GM12878 (cell line): Measurements from ENCODE around the gene SF3B4. TPM values are rescaled to one million over a fixed set of nuclear protein-coding genes. Genes with fewer than 3 reads are reported as not detected.

Experiments used
- ATAC-seq: fragments of 200-7000 bp; cut with Tn5 transposase; 3 replicates; pipeline ENCODE4 v1.9.1; 2020; ENCODE audit warnings: mild to moderate bottlenecking, moderate library complexity
- BruUV-seq: library from RNA; stranded (reverse); fragments of 400-500 nt; replicated peaks from 2 replicates; lab custom pipeline; 2021; lab: Mats Ljungman, UMichigan
- CTCF ChIA-PET: fragments of 300-600 bp; sonication (Branson Sonifier 250); formaldehyde crosslinking; extraction: SDS; loops from one replicate; lab custom pipeline; 2021; ENCODE audit warnings: inconsistent platforms; lab: Yijun Ruan, JAX
- POLR2A ChIA-PET: fragments of 350-600 bp; formaldehyde crosslinking; extraction: SDS; loops from one replicate; lab custom pipeline; 2021; ENCODE audit warnings: inconsistent platforms; lab: Charles Lee
- RAD21 ChIA-PET: fragments of 300-600 bp; sonication (Branson Sonifier 250); formaldehyde crosslinking; loops from one replicate; lab custom pipeline; 2023; ENCODE audit warnings: antibody characterized with exemption; ENCODE audit not compliant: unreplicated experiment; lab: Charles Lee
- SMC1A ChIA-PET: fragments of 300-600 bp; sonication (Branson Sonifier 250); formaldehyde crosslinking; loops from one replicate; lab custom pipeline; 2023; ENCODE audit not compliant: unreplicated experiment, uncharacterized antibody; lab: Charles Lee
- DNase-seq: peaks from one replicate; pipeline ENCODE4 v3.0.0-alpha.2; 2011; ENCODE audit warnings: low read depth, low spot score
- FAIRE-seq: peaks from 3 replicates; lab custom pipeline; 2011; peaks lifted over from hg19 to GRCh38; lab: Jason Lieb, UNC
- H2AFZ ChIP-seq: 2 replicates; pipeline ENCODE4 v1.6.0; 2011; ENCODE audit warnings: low read depth, low read length, control low read depth; ENCODE audit not compliant: control insufficient read depth
- H3K27ac ChIP-seq: 2 replicates; pipeline ENCODE4 v1.5.1; 2011; ENCODE audit warnings: control low read depth; ENCODE audit not compliant: control insufficient read depth, insufficient read depth
- H3K27me3 ChIP-seq, 2 experiments: replicated peaks in 1 of 2; 2 replicates each; pipeline versions ENCODE4 v1.6.0 to v1.6.1; 2011; ENCODE audit warnings: low read length in 1 of 2; ENCODE audit not compliant: control insufficient read depth in 2 of 2, insufficient read depth in 2 of 2
- H3K36me3 ChIP-seq, 2 experiments: 2 replicates each; pipeline ENCODE4 v1.5.1; 2011; ENCODE audit warnings: low read length in 1 of 2; ENCODE audit not compliant: control insufficient read depth in 2 of 2, insufficient read depth in 2 of 2
- H3K4me1 ChIP-seq: 2 replicates; pipeline ENCODE4 v1.6.1; 2011; ENCODE audit warnings: mild to moderate bottlenecking, low read length, moderate library complexity, mixed read lengths; ENCODE audit not compliant: control insufficient read depth, insufficient read depth
- H3K4me2 ChIP-seq: 2 replicates; pipeline ENCODE4 v1.6.0; 2011; ENCODE audit warnings: control low read depth; ENCODE audit not compliant: control insufficient read depth, insufficient read depth
- H3K4me3 ChIP-seq: fragments of 200-600 bp; sonication (generic); 2 replicates; pipeline ENCODE4 v1.5.1; 2016
- H3K79me2 ChIP-seq: 2 replicates; pipeline ENCODE4 v1.6.0; 2011; ENCODE audit warnings: low read length; ENCODE audit not compliant: control insufficient read depth, insufficient read depth
- H3K9ac ChIP-seq: 2 replicates; pipeline ENCODE4 v1.8.0; 2011; ENCODE audit warnings: low read length, control low read depth, mixed read lengths; ENCODE audit not compliant: control insufficient read depth, insufficient read depth
- H3K9me3 ChIP-seq: replicated peaks from 3 replicates; pipeline ENCODE4 v1.5.1; 2011; ENCODE audit warnings: mild to moderate bottlenecking, low read length; ENCODE audit not compliant: control insufficient read depth, insufficient read depth
- H4K20me1 ChIP-seq: 2 replicates; pipeline ENCODE4 v1.6.0; 2011; ENCODE audit not compliant: control insufficient read depth, insufficient read depth
- ATF7 ChIP-seq: fragments of 450-650 bp; IDR thresholded peaks from 2 replicates; pipeline ENCODE4 v1.6.1; 2016; ENCODE audit warnings: low read depth, mild to moderate bottlenecking
- E4F1 ChIP-seq: fragments of 450-650 bp; IDR thresholded peaks from 2 replicates; pipeline ENCODE4 v1.6.1; 2018; ENCODE audit warnings: borderline replicate concordance, mild to moderate bottlenecking; ENCODE audit not compliant: partially characterized antibody
- ELK1 ChIP-seq: IDR thresholded peaks from 2 replicates; pipeline ENCODE4 v1.6.1; 2012; ENCODE audit warnings: low read depth, low read length, improper control_type of control experiment
- FOS ChIP-seq: IDR thresholded peaks from 3 replicates; pipeline ENCODE4 v1.6.1; 2011; ENCODE audit warnings: borderline replicate concordance; ENCODE audit not compliant: insufficient read length; ENCODE audit errors: extremely low read depth
- FOXM1 ChIP-seq: IDR thresholded peaks from 2 replicates; pipeline ENCODE4 v1.6.1; 2012; ENCODE audit warnings: low read depth, mild to moderate bottlenecking, inconsistent platforms, low read length, moderate library complexity
- HSF1 ChIP-seq: fragments of 150-350 bp; IDR thresholded peaks from 2 replicates; pipeline ENCODE4 v1.6.1; 2014; ENCODE audit warnings: mild to moderate bottlenecking, low read depth, low read length
- MAX ChIP-seq: IDR thresholded peaks from 2 replicates; pipeline ENCODE4 v1.6.1; 2012; ENCODE audit warnings: low read depth, low read length, improper control_type of control experiment
- MEF2B ChIP-seq: fragments of 450-650 bp; IDR thresholded peaks from 2 replicates; pipeline ENCODE4 v1.6.1; 2018; ENCODE audit warnings: mild to moderate bottlenecking, moderate library complexity; ENCODE audit not compliant: partially characterized antibody, poor library complexity, severe bottlenecking
- MTA3 ChIP-seq: IDR thresholded peaks from 2 replicates; pipeline ENCODE4 v1.6.1; 2012; ENCODE audit warnings: low read length, inconsistent platforms, borderline replicate concordance
- MXI1 ChIP-seq: fragments of 150-350 bp; IDR thresholded peaks from 2 replicates; pipeline ENCODE4 v1.6.1; 2011; ENCODE audit warnings: low read depth, mild to moderate bottlenecking, inconsistent platforms, low read length, improper control_type of control experiment
- NR2F1 ChIP-seq: fragments of 450-650 bp; conservative IDR thresholded peaks from 2 replicates; pipeline ENCODE4 v1.6.1; 2017; ENCODE audit warnings: mild to moderate bottlenecking
- RB1 ChIP-seq: fragments of 450-650 bp; formaldehyde crosslinking; IDR thresholded peaks from 2 replicates; pipeline ENCODE4 v1.6.1; 2017; ENCODE audit warnings: mild to moderate bottlenecking, borderline replicate concordance
- TAF1 ChIP-seq: IDR thresholded peaks from 2 replicates; pipeline ENCODE4 v1.6.1; 2011; ENCODE audit warnings: mild to moderate bottlenecking, low read depth, low read length, borderline replicate concordance
- TCF7 ChIP-seq: IDR thresholded peaks from 2 replicates; pipeline ENCODE4 v1.6.1; 2014; ENCODE audit warnings: antibody characterized with exemption, borderline replicate concordance
- ZSCAN29 ChIP-seq: fragments of 450-650 bp; IDR thresholded peaks from 2 replicates; pipeline ENCODE4 v1.6.1; 2017; ENCODE audit warnings: mild to moderate bottlenecking, moderate library complexity
- WGBS: methylation state at CpG from one replicate; pipeline ENCODE4 v1.1.6; 2016; ENCODE audit warnings: low lambda C conversion rate; ENCODE audit not compliant: insufficient replicate concordance, insufficient coverage; ENCODE audit errors: missing lambda C conversion rate; 5-methylcytosine and 5-hydroxymethylcytosine counted together
- in situ Hi-C: fragments of 300-500 bp; cut with MboI; formaldehyde crosslinking; loops from 9 replicates; pipeline ENCODE4 v1.14.3; 2018; ENCODE audit warnings: mixed read lengths
- intact Hi-C: fragments of 100-400 bp; cut with micrococcal nuclease; formaldehyde crosslinking; loops from one replicate; pipeline ENCODE4 v1.14.2; 2022; ENCODE audit not compliant: unreplicated experiment
- polyA plus RNA-seq, 11 experiments: library from polyadenylated mRNA; depleted of rRNA in 4 of 11; unstranded in 6 of 11; stranded (reverse) in 5 of 11; fragments of >200 nt; fragmentation: Nextera tagmentation in 4 of 11; fragmentation: Illumina TruSeq in 1 of 11; extraction: Ambion mirVana in 4 of 11; extraction: Trizol in 1 of 11; gene quantifications; 1 replicate in 1 of 11; 2 replicates in 10 of 11; pipeline versions ENCODE4 v1.2.1 to v1.2.3, GENCODE V29; 2011 to 2016; ENCODE audit warnings: inconsistent platforms in 2 of 11, missing spikeins in 2 of 11, low read depth in 1 of 11
- total RNA-seq, 4 experiments: library from RNA; depleted of rRNA in 3 of 4; stranded (reverse); fragments of >200 nt in 3 of 4; fragmentation: Illumina TruSeq in 1 of 4; extraction: Trizol in 1 of 4; gene quantifications; 2 replicates each; pipeline versions ENCODE4 v1.2.1 to v1.2.3, GENCODE V29; 2013 to 2021
- TF ChIP-seq, protein P1 (sequence below): fragments of 450-650 bp; IDR thresholded peaks from 2 replicates; pipeline ENCODE4 v1.6.1; 2017; ENCODE audit warnings: mild to moderate bottlenecking, low read depth, inconsistent platforms; ENCODE audit not compliant: poor library complexity, severe bottlenecking

The SF3B4 gene
- total and polyA plus RNA-seq, 10 of the 15 experiments (the other 5 are each of a cell fraction or from before 2014, with no cell fraction given), result 1.9 to 146 (median 27.5) TPM

GRCh38 chr1:149914545-149914944, 13.1 kb downstream of the SF3B4 start (continued):
- TF ChIP-seq ELK1, result no peak

DNA sequence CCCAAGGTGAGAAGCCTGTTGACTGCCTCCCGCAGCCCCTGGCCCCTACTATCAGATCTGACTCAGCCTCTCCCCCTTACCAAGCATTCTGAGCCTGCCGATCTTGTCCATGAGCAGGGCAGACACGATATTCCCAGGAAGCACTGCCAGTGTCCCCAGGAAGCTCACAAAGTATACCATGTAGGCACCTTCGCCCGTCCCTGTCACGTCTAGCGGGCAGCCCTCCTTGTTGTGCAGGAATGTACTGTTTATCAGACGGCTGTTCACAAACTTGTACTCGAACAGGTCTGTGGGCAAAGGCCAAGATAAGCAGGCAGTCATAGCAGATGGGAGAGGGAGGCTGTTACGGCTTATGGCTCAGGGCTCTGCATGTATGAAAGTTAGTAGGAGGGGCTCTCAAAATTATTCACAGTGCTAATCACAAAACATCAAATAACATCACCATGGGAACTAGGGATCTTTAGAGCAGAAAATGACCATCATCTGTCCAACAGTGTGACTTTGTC, 21.0 kb downstream of the SF3B4 start:
- no peak overlapping the region for H3K27ac ChIP-seq
- intact Hi-C loops, result no loop called here
- ChIA-PET RAD21 (no interaction called here), POLR2A (interaction anchor here (0.5 kb wide), 1 partner anchor 468 kb away, joined by 3 read pairs; no protein-coding TSS in a partner anchor), CTCF (no interaction called here)
- H3K36me3 ChIP-seq, result no peaks in the 10 kb centered on the region
- FAIRE-seq (no peak), DNase-seq (no peak), ATAC-seq (no peak)
- no peaks in the 10 kb centered on the region for H3K79me2 ChIP-seq
- no peaks in the 10 kb centered on the region for H3K4me1 ChIP-seq
- H2AFZ ChIP-seq, result no peak overlapping the region
- 52% methylated on average over 10 of the region's 10 CpGs for WGBS
- H3K27me3 ChIP-seq, result no peaks in the 10 kb centered on the region
- no TSS peak for BruUV-seq
- no peak for TF ChIP-seq FOS
- TF ChIP-seq MXI1, result no peak
- TF ChIP-seq TCF7, result no peak
- TF ChIP-seq ATF7, result no peak
- TF ChIP-seq MEF2B, result no peak
- TF ChIP-seq FOXM1, result no peak
- TF ChIP-seq NR2F1, result no peak
- TF ChIP-seq MAX, result no peak
- no peak for TF ChIP-seq E4F1
- TF ChIP-seq HSF1, result no peak
- no peak for TF ChIP-seq MTA3
- TF ChIP-seq ZSCAN29, result no peak
- TF ChIP-seq, protein P1, sequence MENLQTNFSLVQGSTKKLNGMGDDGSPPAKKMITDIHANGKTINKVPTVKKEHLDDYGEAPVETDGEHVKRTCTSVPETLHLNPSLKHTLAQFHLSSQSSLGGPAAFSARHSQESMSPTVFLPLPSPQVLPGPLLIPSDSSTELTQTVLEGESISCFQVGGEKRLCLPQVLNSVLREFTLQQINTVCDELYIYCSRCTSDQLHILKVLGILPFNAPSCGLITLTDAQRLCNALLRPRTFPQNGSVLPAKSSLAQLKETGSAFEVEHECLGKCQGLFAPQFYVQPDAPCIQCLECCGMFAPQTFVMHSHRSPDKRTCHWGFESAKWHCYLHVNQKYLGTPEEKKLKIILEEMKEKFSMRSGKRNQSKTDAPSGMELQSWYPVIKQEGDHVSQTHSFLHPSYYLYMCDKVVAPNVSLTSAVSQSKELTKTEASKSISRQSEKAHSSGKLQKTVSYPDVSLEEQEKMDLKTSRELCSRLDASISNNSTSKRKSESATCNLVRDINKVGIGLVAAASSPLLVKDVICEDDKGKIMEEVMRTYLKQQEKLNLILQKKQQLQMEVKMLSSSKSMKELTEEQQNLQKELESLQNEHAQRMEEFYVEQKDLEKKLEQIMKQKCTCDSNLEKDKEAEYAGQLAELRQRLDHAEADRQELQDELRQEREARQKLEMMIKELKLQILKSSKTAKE, result no peak
- no peak for TF ChIP-seq TAF1
- no peak for TF ChIP-seq RB1
- TF ChIP-seq, all 136 proteins: peak for 0
- SMC1A ChIA-PET, result no interaction called here
- Histone ChIP-seq H3K4me2 (no peak overlapping the region), H3K4me3 (no peak overlapping the region), H3K9ac (no peak overlapping the region), H4K20me1 (no peaks in the 10 kb centered on the region), H3K9me3 (no peaks in the 10 kb centered on the region)
- in situ Hi-C loops, result loop anchor here (5.0 kb wide), 1 partner anchor 141 kb away; no protein-coding TSS in a partner anchor
